ENCODE results near the gene LEAP2. TPM values are rescaled to one million over a fixed set of nuclear protein-coding genes. Genes with fewer than 3 reads are reported as not detected.

Gene LEAP2
- total and polyA plus RNA-seq, 7 donors, result 0.51 to 2.7 (median 0.91) TPM

GRCh38 chr5:132871459-132872284 lies 1.8 kb upstream of the LEAP2 start:
- peaks cover 46% of the 10 kb centered on the region for H3K4me1 ChIP-seq
- WGBS, 3 donors, result 71 to 87% (median 82%) methylated on average over 5 of the region's 5 CpGs
- ATAC-seq (peak in 1 of 4 donors; percentile 9), DNase-seq (no peak)
- no peak for TF ChIP-seq CTCF (IDR thresholded peaks at IDR 0.05)
- H3K27ac ChIP-seq, result peak overlapping the region; percentile 46
- H3K27me3 ChIP-seq (ENCODE audit: insufficient read depth in 3 of 3, low read length in 2 of 3), result no peaks in the 10 kb centered on the region
- no peak overlapping the region for H3K4me3 ChIP-seq
- no peaks in the 10 kb centered on the region for H3K9me3 ChIP-seq
- intact Hi-C loops (cut with DNase I), result no loop called here
- H3K36me3 ChIP-seq (ENCODE audit: insufficient read depth in 1 of 2, low read depth in 1 of 2), result peaks cover 11 to 91% of the 10 kb centered on the region in 2 donors

- ATAC-seq (peak in 1 of 4 donors; percentile 3), DNase-seq (no peak)
- intact Hi-C loops (cut with DNase I), result no loop called here
- TF ChIP-seq CTCF (IDR thresholded peaks at IDR 0.05), result no peak
- Histone ChIP-seq H3K27ac (no peak overlapping the region), H3K4me3 (no peak overlapping the region), H3K9me3 (no peaks in the 10 kb centered on the region), H3K36me3 (ENCODE audit: insufficient read depth in 1 of 2, low read depth in 1 of 2) (peaks cover 11 to 94% of the 10 kb centered on the region in 2 donors), H3K27me3 (ENCODE audit: insufficient read depth in 3 of 3, low read length in 2 of 3) (no peaks in the 10 kb centered on the region), H3K4me1 (peaks cover 42% of the 10 kb centered on the region)
- 72 to 92% (median 81%) methylated on average over 1 of the region's 1 CpG for WGBS, 3 donors
Observed at GRCh38 chr5:132872788-132873118, 715 bp upstream of the LEAP2 start.

- WGBS, 3 donors, result 86 to 90% (median 89%) methylated on average over 3 of the region's 3 CpGs
- Histone ChIP-seq H3K9me3 (no peaks in the 10 kb centered on the region), H3K27ac (no peak overlapping the region), H3K27me3 (ENCODE audit: insufficient read depth in 3 of 3, low read length in 2 of 3) (no peaks in the 10 kb centered on the region), H3K4me3 (no peak overlapping the region), H3K4me1 (peaks cover 39% of the 10 kb centered on the region), H3K36me3 (ENCODE audit: insufficient read depth in 1 of 2, low read depth in 1 of 2) (peaks cover 8 to 82% of the 10 kb centered on the region in 2 donors)
- no peak for ATAC-seq
- no peak for DNase-seq
- intact Hi-C loops (cut with DNase I), result no loop called here
- TF ChIP-seq CTCF (IDR thresholded peaks at IDR 0.05), result no peak
Observed at GRCh38 chr5:132873930-132874271, 433 bp downstream of the LEAP2 start.

GRCh38 chr5:132876020-132876759 lies 2.7 kb downstream of the LEAP2 start:
- H3K27ac ChIP-seq, result peak overlapping the region; percentile 9
- no peak for TF ChIP-seq CTCF (IDR thresholded peaks at IDR 0.05)
- peaks cover 30% of the 10 kb centered on the region for H3K4me1 ChIP-seq
- no peak overlapping the region for H3K4me3 ChIP-seq
- ATAC-seq (no peak), DNase-seq (no peak)
- 86 to 94% (median 87%) methylated on average over 1 of the region's 1 CpG for WGBS, 3 donors
- no peaks in the 10 kb centered on the region for H3K27me3 ChIP-seq (ENCODE audit: insufficient read depth in 3 of 3, low read length in 2 of 3)
- intact Hi-C loops (cut with DNase I), result no loop called here
- peaks cover 6 to 81% of the 10 kb centered on the region in 2 donors for H3K36me3 ChIP-seq (ENCODE audit: insufficient read depth in 1 of 2, low read depth in 1 of 2)
- no peaks in the 10 kb centered on the region for H3K9me3 ChIP-seq
